Endometrial microvascular endothelial cells (primary cell): Measurements from ENCODE around the gene PRDM13. TPM values are rescaled to one million over a fixed set of nuclear protein-coding genes. Genes with fewer than 3 reads are reported as not detected.
"Not testable (repeated sequence)": the region's sequence is repeated elsewhere in the genome, so short reads cannot be mapped to it uniquely, and the experiment has no call there.

Source experiments
- in situ Hi-C: cut with HindIII; loops from 2 replicates; pipeline ENCODE4 v1.10.0; 2017; ENCODE audit warnings: low sequenced_read_pairs, low pct_unique_long_range_greater_than_20kb; ENCODE audit errors: inconsistent ontology term
- total RNA-seq: library from RNA; depleted of rRNA; stranded (reverse); fragments of >200 nt; gene quantifications from one replicate; pipeline ENCODE4 v1.2.3, GENCODE V29; 2015; ENCODE audit errors: inconsistent ontology term

The PRDM13 gene
- total RNA-seq, 1 donor from 2014 or later: not detected

DNA sequence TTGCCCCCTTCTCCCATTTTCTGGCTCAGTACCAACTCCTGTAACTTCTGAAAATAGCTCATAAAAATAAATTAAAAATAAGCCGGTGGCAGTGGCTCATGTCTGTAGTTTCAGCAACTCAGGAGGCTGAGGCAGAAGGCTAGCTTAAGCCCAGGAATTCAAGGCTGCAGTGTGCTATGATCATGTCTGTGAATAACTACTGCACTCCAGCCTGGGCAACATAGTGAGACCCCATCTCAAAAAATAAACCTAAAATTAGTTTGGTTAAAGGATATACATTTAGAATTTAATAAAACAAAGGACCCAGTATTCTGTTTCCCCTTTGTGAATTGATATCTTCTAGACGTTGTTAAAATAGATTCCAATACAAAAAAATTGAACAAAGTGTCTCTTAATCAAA lies 10.5 kb downstream of the PRDM13 start:
- in situ Hi-C loops: no loop called here

DNA sequence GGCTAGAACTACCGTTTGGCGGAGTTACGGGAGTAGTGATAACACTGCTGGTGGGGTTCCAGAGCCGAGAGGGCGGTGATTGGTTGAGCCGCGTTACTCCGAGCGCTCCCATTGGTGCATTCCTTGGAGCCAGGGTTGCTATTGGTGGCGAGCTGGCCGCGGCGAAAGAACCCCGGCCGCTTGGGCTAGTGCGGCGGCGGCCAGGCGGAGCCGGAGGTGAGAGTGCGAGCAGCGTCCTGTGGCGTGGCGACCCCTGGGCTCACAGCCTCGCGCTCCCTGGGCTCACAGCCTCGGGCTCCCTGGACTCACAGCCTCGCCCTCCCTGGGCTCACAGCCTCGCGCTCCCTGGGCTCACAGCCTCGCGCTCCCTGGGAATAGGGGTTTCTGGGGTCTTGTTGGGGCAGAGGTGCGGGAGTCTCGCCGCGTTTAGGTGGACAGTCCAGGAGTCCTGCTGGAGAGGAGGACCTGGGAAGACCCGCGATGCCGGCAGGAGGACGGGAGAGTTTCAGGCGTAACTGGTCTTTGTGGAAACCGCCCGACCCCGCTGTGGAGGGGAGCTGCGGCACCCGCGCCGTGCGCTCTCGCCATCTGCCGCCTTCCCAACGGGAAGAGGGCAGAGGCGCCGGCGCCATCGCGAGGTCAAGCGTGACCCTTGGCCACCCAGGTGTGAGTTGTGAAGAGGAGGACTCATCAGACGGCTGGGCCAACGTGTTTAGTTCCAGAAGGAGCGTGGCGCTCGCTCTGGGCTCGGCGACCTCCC lies 12.2 kb downstream of the PRDM13 start:
- in situ Hi-C loops: no loop called here

DNA sequence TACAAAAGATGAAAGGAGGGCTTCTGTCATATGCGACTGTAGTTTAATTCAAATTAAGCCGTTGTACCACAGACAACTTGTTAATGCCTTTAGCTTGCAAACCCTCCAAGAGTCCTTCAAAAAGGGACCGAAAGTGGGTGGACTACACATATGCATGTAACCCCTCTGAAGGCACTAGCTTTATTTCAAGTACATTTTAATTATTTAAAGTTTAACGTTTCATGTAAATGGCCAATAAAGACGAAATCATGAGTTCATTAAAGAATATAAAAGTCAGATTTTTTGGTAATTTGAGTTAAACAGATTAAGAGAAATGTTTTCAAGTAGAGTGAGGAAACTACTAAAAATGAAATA lies 12.8 kb downstream of the PRDM13 start:
- in situ Hi-C loops: no loop called here

DNA sequence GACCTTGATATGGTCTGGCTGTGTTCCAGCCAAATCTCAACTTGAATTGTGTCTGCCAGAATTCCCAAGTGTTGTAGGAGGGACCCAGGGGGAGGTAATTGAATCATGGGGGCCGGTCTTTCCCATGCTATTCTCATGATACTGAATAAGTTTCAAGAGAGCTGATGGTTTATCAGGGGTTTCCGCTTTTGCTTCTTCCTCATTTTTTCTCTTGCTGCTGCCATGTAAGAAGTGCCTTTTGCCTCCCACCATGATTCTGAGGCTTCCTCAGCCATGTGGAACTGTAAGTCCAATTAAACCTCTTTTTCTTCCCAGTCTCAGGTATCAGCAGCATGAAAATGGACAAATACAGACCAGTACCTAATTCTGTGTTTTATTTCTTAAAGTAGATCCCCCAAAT lies 15.4 kb downstream of the PRDM13 start:
- in situ Hi-C loops: not testable (repeated sequence)

DNA sequence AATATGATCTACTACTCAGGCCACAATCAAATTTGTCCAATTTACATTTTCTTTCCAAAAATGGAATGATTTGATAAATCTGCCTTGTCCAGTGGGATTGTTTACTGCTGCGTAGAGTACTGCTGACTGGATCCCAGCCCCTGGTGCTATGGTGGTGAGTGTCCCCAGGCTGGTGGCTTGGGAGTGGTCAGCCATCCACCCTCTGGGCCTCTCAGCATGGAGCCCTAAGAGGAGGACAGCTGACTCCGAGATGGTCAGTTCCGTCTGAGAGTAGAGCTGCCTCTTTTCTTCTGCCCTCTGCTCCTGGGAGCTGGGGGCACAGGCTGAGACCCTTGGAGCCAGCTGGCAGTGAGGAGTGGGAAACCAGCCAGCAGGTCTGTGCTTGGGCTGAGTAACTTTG lies 22.7 kb downstream of the PRDM13 start:
- in situ Hi-C loops: no loop called here

DNA sequence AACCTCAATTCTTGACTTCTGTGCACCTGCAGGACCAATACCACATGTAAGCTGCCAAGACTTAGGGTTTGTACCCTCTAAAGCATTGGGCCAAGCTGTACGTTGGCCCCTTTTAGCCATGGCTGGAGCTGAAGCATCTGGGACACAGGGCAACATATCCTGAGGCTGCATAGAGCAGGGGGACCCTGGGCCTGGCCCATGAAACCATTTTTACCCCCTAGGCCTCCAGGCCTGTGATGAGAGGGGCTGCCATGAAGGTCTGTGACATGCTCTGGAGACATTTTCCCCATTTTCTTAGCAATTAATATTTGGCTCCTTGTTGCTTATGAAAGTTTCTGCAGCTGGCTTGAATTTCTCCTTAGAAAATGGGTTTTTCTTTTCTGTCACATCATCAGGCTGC lies 31.0 kb downstream of the PRDM13 start:
- in situ Hi-C loops: no loop called here

GRCh38 chr6:99638358-99638757 lies 31.7 kb downstream of the PRDM13 start:
- in situ Hi-C loops: not testable (repeated sequence)

DNA sequence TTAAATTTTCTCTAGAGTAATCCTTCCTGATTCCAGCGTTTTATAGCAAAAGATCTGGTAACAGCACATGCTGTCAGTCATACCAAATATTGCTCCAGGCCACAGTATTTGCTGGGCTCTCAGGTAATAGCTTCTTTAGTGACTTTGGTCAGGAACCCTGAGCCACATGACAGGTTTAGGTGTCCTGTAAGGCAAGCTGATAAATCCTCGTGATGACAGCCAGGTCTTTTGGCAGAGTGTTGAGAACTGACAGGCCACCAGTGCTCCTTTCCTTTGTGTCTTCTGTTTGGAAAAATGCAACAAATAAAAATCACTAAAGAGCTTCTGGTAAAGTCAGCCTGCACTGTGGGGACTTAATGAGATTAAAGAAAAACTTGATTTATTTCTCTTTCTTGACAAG lies 34.6 kb downstream of the PRDM13 start:
- in situ Hi-C loops: no loop called here

GRCh38 chr6:99645986-99646385 lies 39.4 kb downstream of the PRDM13 start:
- in situ Hi-C loops: no loop called here

- in situ Hi-C loops: not testable (repeated sequence)
These were observed 43.5 kb downstream of the PRDM13 start for GRCh38 chr6:99650091-99650571.

- in situ Hi-C loops: no loop called here
These were observed 53.6 kb downstream of the PRDM13 start for GRCh38 chr6:99660206-99660605.

- in situ Hi-C loops: no loop called here
These were observed 55.2 kb downstream of the PRDM13 start for GRCh38 chr6:99661870-99662269.

DNA sequence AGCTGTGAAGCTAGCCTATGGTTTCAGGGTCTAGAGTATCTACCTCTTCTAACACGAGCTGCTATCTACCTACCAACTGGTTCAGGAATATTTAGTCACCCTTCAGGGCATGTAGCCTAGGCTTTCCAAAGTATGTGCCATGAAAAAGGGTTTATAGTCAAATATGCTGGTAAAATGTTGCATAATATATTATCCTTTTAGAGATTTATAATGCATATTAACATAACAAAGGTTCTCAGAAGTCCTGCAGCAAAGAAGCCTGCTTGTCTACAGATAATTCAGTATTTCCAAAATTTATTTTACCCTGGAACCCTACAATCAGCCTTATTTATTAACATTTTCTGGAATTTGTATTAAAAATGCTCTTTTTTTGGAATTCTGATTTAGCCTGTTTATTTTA lies 56.0 kb downstream of the PRDM13 start:
- in situ Hi-C loops: no loop called here

Other genes starting within 250 kb of the PRDM13 start
- gene COQ3, start 212.6 kb upstream of the PRDM13 start, total RNA-seq: 12.8 TPM
- 23.5 TPM for gene PNISR, start 181.5 kb upstream of the PRDM13 start, total RNA-seq
- 21.3 TPM for gene USP45, start 91.4 kb upstream of the PRDM13 start, total RNA-seq
- 90.8 TPM for gene CCNC, start 38.2 kb upstream of the PRDM13 start, total RNA-seq